Stimulated activated CD4-positive, alpha-beta T cell treated with anti-CD3 and anti-CD28 coated beads, Interleukin-15, amount 100 ng/mL, for 24 hours (primary cell): ENCODE data around the gene PRDM11.
"Not testable (repeated sequence)": the region's sequence is repeated elsewhere in the genome, so short reads cannot be mapped to it uniquely, and the experiment has no call there.

Source experiments
- DNase-seq: peaks from one replicate; pipeline ENCODE4 v3.0.0-alpha.2; 2020

PRDM11 gene

DNA sequence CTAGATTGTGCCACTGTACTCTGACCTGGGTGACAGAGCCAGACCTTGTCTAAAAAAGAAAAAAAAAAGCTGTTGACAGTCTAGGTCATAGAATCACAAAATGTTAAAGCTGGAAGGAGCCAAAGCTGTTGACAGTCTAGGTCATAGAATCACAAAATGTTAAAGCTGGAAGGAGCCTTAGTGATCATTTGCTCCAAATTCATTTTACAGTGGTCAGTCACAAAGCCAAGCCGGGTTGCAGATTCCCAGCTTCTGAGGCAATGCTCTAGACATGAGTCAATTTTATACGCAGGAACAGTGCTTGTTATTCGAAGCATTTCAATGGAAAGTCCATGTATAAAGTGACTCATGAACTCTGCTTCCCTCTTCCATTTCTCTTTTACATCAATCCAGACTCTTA, 92.3 kb downstream of the PRDM11 start:
- DNase-seq = no peak

DNA sequence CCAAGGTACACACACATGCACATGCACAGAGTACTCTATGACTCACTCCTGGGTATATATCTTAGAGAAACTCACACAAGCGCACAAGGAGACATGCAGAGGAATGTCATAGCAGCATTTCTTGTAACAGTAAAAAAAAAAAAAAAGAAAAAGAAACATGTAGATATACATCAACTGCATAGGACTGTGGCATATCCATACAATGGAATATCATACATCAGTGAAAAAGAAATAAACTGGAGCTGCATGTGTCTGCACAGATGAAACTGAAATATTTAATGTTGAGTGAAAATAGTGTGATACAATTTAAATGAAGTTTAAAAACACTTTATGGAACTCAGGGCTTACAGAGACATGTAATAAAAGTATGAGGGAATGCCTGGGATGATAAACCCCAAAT, 93.3 kb downstream of the PRDM11 start:
- no peak for DNase-seq

DNA sequence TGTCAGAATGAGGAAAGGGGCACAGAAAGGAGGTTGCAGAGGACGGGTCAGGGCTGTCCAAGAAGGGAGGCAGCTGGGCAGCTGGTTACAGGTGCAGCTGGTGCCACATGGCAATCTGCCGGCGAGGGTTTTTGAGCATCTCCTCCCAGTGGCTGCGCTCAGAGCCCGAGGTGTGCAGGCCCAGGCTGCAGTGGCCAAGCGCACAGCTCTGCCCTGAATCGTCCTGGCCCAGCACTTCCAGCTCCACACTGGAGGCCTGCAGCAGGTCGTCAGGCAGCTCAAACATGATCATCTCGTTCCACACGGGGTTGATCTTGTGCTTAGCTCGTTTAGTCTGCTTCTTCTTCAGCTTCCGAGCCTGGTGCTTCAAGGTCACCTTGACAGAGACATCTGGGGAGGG, 97.5 kb downstream of the PRDM11 start:
- no peak for DNase-seq

DNA sequence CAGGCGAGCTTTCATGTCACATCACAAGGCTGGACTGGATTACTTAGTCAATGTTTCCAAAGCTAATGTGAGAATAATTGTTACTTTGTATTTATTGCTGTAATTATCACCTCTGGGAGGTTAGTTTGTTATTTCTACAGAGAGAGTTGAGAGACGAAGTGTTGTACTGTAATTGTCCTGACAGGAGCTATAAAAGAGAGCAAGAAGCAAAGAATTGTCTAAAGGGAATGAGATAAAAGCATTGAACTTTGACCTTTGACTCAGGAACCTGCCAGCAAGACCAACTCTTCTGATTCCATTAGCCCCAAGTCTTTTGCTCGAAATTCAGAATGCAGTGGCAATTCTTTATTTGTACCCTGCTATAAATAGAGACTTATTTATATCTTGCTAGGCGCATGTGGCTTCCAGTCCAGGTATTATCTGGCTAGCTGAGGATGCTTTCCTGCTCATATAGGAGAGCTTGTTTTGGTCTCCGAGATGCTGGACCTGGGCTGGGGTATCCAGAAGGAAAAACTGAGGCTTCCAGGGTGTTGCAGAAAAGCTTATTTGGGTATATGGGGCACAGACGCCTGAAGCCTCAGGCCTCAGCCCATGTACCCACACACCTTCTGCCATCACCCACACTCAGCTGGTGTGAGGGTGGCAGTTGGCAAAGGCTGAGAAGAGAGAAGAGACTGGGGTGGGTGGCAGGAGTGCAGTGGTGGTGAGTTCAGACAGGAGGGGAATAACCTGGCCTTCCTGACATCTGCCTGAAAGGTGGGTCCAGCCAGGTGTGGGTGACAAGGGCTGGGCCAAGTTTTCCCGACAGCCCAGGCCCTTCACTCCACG, 99.0 kb downstream of the PRDM11 start:
- no peak for DNase-seq

DNA sequence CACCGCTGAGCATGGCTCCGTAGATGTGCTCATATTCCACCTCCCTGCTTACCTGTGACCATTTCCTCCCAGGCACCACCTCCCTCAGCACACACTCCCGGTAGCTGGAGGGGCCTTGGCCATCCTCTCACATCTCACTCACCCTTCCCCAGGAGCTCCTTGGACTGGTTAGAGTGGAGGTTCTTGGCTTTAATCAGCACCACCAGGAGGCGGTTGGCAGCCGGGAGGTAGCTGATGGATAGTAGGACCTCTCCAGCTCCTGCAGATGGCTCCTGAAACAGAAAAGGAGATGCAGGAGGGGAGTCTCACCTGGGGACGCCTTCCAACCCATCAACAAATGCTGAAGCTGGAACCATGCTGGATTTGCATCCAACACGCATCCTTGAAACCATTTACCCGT, 99.8 kb downstream of the PRDM11 start:
- DNase-seq = no peak

DNA sequence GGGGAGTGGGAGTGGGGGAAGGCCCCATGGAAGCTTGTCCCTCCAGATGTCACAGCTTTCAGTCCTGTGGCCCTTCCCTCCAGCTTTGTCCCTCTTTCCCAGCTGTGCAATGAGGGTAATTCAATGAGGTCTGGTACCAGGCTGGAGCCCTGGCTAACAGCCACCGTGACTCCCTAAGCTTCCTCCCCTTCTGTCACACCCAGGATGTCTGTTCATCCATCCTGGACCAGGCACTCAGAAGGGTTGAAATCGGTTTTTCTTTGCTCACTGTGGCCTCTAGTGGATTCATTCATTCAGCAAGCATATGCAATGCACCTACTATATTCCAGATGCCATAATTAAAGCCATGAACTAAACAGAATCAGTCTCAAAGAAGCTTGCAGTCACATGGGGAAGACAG, 101.0 kb downstream of the PRDM11 start:
- DNase-seq = no peak

DNA sequence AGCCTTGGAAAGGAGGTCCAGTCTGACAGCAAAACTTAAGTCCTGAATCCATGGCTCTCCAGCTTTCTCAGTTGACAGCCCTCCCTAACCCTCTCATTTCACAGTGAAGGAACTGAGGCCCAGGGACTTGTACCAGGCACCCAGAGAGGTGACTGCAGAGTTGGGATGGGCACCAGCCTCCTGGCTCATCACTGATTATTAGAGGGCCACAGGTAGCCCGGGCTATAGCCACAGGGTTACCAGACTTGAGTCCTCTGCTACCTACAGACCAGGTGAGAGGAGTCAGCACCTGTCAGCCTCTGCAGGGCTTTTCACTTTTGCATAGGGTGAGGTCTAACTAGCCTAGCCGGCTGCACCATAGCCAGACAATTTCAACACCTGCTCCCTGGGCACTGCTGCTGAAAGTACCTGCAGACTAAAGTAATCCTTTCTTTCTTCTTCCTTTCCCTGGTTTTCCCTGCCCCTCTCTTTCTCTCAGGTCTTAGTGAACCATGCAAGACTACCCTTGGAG, 102.1 kb downstream of the PRDM11 start:
- no peak for DNase-seq

DNA sequence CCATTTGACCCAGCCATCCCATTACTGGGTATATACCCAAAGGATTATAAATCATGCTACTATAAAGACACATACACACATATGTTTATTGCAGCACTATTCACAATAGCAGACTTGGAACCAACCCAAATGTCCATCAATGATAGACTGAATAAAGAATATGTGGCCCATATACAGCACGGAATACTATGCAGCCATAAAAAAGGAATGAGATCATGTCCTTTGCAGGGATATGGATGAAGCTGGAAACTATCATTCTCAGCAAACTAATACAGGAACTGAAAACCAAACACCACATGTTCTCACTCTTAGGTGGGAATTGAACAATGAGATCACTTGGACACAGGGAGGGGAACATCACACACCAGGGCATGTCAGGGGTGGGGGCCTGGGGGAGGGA, 102.9 kb downstream of the PRDM11 start:
- DNase-seq = not testable (repeated sequence)

DNA sequence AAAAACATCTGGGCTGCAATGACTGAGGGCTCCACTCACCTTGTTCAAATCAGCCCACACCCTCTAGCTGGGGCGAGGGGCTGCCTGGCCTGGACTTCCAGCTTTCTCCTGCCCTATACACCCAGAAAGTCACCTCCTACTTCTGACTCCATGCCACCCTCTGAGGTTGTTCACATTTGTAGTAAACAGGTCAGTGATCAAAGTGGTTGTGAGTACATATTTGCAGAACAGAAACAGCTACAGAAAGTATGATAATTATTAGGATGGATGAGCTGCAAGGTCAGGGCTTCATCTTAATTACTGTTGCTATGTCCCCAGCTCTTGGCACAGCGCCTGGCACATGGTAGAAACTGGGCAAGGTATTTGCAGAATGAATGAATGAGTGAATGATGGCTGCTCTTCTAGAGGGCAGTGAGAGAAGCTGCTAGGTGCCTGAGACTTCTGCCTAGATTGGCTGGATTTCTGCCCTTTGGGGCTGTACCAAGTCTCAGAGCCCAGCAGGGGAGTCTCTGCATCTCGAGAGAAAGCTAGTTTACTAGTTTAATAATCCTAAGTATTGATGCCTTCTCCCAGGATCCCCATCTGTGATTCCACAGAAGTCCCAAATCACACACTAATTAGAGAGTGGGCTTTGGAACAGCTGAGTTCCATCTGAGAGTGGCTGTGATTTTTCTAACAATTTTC, 103.7 kb downstream of the PRDM11 start:
- DNase-seq = no peak

DNA sequence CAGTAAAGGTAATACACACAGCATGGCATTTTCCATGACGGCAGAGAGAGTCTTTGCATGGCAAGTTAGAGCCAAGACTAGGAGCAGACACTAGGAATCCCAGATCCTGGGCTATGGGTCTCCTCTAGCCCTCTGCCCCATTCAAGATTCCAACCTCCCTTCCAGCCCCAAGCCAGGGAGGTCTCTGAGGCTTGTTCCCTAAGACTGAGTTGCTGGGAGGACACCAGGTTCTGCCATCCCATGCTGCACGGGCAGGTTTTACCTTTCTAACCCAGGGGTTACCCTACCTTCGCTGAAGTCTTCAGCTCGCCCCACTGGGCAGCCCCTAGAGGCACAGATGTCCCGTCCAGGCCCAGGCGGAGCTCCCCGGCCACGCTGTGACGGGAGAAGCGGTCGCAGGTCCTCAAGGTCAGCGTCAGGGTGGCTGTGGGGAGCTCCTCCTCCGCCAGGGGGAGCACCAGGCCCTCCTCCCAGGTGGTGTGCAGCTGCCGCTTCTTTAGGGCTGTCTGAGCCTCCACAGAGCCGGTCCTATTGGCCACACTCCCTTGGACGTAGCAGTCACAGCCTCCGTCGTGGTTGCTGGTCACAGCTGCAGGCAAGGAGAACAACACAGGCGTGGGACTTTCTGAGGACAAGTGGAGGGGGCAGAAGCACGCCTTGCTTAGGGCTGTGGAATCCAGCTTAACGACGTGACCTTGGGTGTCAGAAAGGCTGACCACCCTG, 105.9 kb downstream of the PRDM11 start:
- peak; percentile 57 for DNase-seq

DNA sequence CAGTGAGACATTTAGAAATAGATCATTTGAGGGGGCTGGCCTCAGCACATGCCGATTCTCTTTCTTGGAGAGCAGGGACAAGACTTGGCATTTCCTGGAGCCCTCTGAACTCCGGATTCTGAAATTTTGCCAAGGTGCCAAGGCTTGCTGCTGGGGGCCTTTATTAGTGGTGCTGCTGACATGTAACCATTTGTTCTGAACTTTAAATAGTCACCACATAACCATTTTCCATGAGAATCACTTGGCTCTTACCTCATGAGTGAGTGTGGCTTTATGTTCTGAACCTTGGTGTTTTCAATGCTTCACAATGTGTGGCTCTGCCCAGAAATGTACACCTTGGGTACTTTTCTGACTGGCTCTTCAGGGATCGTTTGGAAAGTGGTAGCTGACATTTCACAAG, 106.4 kb downstream of the PRDM11 start:
- DNase-seq = no peak

DNA sequence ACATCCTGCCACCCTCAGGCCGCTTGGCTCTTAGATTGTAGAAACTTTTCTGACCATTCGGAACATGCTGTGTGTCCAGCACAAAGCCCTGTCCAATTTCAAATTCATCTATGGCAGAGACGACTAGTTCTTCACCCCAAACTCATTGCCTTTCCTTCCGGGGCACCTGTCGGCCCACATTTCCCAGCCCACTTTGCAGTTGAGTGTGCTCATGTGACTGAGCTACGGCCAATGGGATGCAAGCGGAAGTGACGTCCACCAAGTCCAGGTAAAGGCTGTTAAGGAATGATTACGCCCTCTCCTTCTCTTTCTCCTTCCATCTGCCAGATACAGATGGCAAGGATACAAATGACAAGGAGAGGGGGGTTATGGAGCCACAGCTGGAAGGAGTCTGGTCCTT, 107.2 kb downstream of the PRDM11 start:
- DNase-seq = no peak

DNA sequence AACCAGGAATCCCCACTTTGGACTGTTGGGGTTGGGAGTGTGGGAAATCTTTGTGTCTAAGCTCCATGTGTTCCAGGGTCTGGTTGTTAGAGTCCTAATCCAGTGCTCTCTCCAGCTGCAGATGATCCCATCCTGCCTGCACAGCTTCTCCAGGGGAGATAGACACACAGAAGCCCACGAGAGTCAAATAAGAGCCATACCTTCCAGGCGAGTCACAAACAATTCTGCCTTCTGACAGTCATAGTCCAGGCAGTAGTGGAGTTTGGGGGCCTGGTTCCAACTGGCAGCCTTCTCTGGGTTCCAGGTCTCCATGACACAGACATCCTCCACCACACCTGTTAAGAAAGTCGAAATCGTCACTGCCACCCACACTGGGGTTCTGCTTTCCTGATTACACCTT, 107.6 kb downstream of the PRDM11 start:
- no peak for DNase-seq

DNA sequence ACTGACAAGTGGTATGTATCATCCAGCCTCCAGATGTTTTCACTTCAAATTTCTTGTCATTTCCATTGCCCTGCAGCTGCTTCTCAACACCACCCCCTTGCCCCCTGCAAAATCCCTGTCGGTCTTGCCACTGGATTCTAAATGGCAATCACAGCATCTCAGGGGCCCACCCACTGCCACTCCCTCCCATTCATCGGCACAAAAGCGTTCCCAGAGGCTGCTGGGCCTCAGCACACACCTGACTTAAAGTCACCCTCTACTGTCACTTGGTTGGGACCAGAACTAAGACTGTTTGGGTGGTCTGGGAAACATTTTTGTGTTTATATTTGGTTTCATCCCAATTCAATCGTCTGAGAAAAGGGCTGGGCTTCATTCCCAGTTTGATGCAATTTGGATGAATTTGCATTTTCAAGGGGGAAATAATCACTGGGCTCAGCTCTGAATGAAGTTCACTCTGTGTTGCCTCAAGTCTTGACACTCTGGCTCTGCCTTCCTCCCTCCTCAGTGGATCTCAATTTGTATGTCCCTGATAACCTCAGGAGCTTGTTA, 112.6 kb downstream of the PRDM11 start:
- DNase-seq = no peak

DNA sequence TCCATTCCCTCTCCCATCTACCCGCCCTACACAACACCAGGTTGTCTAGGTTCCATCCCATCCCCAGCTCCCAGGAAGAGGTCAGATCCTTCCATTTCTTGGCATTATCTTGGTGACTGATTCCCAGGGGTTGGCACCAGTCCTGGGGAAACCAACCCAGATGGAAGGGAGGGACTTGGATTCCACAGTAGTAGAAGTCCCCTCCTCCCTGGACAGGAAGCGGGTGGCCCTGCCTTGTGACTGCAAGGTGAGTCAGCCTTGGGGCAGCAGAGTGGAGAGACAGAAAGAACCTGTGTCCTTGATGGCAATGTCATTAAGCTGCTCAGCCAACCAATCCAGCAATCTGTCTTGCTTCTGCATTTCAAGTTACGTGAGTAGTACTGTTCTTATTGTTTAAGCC, 113.2 kb downstream of the PRDM11 start:
- DNase-seq = no peak

DNA sequence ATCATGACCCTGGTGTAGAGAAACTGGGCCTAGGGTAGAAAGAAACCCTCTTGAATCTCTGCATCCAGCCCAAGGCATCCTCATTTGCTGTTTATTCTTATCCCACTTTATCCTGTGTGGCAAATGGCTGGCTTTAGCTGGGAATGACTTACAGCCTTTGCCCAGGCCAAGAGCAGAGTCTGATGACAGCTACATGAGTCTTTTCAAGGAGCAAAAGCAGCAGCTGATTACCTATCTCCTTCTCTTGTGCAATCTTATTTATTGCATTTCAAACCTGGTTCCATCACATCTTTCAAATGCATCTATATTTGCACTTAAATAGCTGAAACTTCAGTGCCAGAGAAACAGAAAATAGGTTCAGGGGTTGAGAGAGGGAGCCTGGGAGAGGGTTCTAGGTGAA, 113.6 kb downstream of the PRDM11 start:
- DNase-seq = no peak

DNA sequence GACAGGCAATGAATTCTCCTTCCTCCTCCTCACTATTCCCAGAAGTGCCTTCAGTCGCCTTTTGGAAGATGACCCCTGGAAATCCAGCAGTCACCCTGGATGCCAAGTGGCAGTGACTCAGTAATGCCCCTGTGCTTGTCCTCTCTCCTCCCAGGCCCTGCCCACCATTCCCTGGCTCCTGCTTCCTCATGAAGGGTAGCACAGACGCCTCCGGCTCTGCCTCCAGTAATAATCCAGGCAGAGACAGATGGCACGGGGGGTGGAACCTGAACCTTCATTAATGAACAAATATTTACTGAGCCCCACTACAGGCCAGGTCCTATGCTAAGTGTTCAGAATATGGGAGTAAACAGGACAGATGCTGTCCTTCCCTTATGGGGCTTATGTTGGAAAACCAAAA, 116.5 kb downstream of the PRDM11 start:
- no peak for DNase-seq

DNA sequence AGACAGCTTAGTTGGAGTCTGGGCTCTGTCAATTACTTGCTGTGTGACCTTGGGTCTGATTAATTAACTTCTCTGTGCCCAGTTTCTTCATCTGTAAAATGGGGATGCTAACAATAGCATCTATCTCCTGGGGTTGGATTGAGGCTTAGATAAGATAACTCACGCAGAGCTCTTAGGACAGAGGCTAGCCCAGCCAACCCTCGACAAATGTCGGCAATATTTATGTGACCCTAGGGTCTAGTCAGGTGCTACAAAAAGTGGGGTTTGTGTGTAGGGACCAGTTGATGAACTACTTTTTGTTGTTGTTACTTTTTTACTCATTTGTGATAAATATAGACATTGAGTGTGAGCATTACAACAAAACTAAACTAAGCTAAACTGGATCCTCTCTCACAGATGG, 117.3 kb downstream of the PRDM11 start:
- DNase-seq = no peak

DNA sequence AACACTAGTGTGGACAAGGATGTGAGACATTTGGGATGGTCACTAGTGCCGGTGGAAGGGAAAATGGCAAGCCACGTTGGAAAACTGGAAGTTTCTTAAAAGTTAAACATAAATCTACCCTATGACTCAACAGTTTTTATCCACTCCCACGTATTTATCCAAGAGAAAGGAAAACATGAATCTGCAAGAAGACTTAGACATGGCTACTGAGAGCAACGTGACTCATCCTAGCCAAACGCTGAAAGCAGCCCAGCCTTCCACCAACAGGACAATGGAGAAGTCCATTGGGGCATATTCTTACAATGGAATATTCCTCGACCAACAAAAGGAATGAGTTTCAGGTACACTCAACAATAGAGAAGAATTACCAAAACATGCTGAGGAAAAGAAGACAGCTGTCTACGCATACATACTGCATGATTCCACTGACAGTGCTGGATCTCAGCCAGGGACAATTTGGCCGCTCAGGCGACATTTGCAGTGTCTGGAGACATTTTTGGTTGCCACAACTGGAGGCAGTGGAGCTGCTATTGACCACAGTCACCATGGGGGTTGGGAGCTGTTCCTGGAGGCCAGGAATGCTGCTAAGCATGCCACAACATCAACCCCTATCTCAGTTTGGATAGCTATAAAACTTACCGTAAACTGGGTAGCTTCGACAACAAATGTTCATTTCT, 118.5 kb downstream of the PRDM11 start:
- no peak for DNase-seq

DNA sequence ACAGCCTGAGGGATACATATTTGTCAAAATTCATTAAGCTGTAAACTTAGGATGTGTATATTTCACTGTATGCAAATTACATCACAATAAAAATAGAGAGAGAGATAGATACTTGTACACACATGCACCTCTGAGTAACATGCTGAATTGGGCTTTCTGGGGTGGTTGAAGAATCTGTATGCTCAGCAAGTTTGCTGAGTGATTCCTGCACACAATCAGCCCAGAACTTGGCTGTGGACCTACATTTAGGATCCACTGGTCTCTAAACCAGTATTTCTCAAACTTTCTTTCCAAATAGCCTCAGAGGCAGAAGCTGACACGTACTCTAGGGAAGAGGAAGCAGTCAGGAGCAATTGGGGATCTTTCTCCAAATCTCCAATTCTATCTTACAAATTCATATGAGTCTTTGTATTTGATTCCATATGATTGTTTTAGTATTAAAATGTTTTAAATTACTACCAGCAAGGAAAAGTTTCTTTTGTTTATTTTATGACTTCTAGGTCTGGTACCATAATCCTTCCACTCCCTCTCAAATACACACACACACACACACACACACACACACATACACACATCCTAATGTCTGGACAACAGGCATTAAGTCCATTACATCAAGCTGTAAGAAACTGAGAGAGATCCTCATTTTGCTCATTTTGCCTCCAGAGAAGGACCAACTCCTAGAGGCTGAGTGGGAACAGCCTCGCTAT, 119.7 kb downstream of the PRDM11 start:
- no peak for DNase-seq

DNA sequence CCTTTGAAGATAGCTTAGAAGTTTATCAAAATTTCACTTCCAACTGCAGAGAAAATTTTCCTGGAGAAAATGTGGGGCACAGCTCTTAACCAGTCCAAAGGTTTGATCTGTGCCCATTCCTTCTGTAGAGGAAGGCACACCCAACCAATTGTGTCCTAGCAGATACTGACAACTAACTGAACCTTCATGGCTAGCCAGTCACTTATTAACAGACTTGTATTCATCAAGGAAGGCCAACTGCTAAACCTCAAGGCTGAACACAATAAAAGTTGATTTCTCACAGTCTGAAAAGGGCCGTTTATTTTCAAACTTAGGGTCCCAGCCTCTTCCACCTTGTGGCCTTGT, 120.2 kb downstream of the PRDM11 start:
- no peak for DNase-seq

DNA sequence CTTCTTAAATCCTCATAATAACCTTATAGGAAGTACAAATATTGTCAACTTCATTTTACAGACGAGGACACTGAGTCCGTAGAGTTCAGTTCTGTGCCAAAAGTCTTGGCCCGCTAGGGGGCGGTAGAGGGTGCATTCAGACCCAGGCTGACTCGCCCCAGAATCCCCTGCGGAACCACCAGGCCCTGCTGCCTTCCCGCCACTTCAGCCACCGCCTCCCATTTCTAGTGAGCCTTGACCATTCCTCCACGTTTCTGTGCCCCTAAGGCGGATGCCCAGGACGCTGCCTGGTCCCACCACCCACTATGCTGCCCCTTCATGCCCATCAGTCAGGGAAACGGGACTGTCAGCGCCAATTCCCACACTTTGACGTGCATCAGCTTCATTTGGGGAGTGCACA, 120.6 kb downstream of the PRDM11 start:
- peak; percentile 51 for DNase-seq
